Hematopoietic multipotent progenitor cell treated with erythropoietin and hydrocortisone succinate and interleukin-3 and kit ligand, for 4 days (in vitro differentiated cells): ENCODE results near the gene ZFAND3.
A peak's percentile ranks its signal among the peaks of the same experiment; 100 is the strongest.
"Not testable (repeated sequence)": the region's sequence is repeated elsewhere in the genome, so short reads cannot be mapped to it uniquely, and the experiment has no call there.

ENCODE experiments used
- DNase-seq: peaks from one replicate; pipeline ENCODE4 v3.0.0-alpha.2; 2015

Gene ZFAND3

DNA sequence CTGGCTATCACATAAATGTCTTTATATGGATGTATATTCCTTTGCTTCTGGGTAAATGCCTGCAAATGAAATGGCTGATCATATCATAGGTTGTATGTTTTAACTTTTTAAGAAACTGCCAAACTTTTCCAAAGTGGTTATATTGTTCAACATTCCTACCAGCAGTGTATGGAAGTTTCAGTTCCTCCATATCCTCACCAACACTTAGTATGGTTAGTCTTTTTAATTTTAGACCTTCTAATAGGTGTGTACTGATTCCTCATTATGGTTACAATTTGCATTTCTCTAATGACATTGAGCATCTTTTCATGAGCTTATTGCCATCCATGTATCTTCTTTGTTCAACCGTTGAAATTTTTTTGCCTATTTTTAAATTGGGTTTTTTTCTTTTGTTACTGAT, 155.4 kb downstream of the ZFAND3 start:
- DNase-seq = no peak

- no peak for DNase-seq
These were observed 158.2 kb downstream of the ZFAND3 start for GRCh38 chr6:37977715-37978114.

GRCh38 chr6:37979392-37980221, 160.1 kb downstream of the ZFAND3 start:
- no peak for DNase-seq

DNA sequence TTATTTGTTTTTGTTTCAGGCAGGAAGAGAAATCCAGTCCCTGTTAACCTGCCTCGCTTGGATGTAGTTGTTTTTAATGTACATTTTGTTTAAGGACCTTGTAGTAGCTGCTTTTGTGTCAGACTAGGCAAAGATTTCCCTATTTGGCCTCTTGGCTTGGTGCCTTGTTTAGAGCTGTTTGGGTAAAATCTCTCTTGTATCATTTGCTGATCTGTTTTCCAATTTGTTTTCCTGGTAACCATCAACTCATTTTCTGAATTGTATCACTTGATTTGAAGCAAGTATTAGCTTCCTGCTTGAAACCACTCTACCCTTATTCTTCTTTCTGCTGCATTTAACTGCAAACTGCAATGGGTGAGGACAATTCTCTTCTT, 160.7 kb downstream of the ZFAND3 start:
- no peak for DNase-seq

DNA sequence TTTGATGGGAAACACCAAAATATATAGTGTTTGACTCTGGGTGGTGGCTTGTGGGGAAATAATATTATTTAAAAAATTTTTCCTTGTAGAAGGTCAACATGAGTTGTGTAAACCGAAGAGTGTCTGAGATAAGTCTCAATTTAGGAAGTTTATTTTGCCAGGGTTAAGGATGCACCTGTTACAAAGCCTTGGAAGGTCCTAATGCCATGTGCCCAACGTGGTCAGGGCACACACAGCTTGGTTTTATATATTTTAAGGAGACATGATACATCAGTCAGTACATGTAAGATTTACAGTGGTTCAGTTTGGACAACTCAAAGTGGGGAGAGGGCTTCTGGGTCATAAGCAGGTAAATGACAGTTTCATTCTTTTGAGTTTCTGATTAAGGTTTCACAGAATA, 162.1 kb downstream of the ZFAND3 start:
- DNase-seq = no peak

DNA sequence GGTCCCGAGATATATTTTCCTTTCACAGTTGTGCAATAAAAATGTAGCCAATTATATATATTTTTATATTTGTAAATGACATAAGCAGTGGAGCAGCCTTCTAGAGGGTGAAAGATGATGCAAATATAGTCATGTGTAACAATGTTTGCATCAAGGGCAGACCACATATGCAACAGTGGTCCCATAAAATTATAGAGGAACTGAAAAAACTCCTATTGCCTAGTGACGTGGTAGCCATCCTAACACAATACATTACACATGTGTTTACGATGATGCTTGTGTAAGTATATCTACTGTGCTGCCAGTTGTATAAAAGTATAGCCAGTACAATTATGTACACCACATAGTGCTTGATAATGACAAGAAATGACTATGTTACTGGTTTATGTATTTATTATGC, 162.8 kb downstream of the ZFAND3 start:
- DNase-seq = no peak

- DNase-seq = no peak
These were observed 164.4 kb downstream of the ZFAND3 start for GRCh38 chr6:37983720-37984501.

- DNase-seq = no peak
These were observed 165.1 kb downstream of the ZFAND3 start for GRCh38 chr6:37984578-37984977.

DNA sequence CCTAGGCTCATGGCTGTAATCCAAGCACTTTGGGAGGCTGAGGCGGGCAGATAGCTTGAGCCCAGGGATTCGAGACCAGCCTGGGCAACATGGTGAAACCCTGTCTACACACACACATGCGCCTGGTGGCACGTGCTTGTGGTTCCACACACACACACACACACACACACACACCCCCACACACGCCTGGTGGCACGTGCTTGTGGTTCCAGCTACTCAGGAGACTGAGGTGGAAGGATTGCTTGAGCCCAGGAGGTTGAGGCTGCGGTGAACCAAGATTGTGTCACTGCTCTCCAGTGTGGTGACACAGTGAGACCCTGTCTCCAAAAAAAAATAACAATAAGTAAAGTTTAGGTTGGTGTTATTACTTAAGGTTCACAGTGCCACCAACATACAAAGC, 165.8 kb downstream of the ZFAND3 start:
- DNase-seq = peak; percentile 28

- no peak for DNase-seq
These were observed 167.5 kb downstream of the ZFAND3 start for GRCh38 chr6:37987018-37987417.

- no peak for DNase-seq
These were observed 168.0 kb downstream of the ZFAND3 start for GRCh38 chr6:37987559-37987958.

GRCh38 chr6:37988127-37988526, 168.6 kb downstream of the ZFAND3 start:
- no peak for DNase-seq

DNA sequence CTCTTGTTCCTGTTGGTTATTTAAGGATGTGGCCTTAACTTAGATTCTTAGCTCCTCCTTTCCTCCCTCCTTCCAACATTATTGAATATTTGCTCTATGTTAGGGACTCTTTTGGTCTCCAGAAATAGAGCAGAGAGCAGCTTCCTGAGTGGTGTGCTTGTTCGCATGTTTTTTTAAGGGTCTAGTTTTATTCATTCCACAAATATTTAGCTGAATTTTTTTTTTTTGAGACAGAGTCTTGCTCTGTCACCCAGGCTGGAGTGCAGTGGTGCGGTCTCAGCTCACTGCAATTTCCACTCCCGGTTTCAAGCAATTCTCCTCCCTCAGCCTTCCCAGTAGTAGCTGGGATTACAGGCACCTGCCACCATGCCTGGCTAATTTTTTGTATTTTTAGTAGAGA, 169.2 kb downstream of the ZFAND3 start:
- DNase-seq = no peak

- no peak for DNase-seq
These were observed 171.4 kb downstream of the ZFAND3 start for GRCh38 chr6:37990762-37991525.

DNA sequence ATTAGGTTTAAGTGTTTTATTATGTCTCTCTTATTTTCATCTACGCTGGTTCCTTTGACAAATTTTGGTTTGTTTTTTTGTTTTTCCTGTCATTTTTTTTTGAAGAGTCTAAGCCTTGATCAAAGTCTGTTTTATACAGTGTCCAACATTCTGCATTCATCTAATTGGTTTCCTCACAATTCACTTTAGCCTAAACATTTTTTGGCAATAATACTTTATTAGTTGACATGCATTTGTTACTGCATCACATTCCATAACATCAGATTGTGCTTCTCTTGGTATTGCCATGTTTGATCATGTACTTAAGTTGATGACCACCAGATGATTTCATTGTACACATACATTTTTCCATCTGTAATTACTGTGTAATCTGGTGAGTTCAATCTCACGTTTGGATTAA, 173.2 kb downstream of the ZFAND3 start:
- no peak for DNase-seq

- not testable (repeated sequence) for DNase-seq
These were observed 173.7 kb downstream of the ZFAND3 start for GRCh38 chr6:37993194-37993593.

DNA sequence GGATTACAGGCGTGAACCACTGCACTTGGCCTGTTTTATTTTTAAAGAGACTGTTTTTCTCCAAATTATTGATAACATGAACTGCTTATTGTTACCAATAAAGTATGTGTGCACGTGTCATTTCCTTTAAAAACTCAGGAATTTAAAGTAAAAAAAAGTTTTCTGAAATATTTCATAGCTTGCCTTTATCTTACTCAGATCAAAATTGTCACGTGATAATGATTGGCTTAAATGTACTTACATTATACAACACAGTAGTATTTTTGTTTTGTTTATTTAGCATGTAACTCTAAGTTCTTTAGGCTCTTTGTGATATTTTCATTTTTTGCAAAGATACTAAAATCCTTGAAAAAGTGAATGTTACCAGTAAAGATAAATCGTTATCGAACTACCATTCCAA, 174.1 kb downstream of the ZFAND3 start:
- no peak for DNase-seq

DNA sequence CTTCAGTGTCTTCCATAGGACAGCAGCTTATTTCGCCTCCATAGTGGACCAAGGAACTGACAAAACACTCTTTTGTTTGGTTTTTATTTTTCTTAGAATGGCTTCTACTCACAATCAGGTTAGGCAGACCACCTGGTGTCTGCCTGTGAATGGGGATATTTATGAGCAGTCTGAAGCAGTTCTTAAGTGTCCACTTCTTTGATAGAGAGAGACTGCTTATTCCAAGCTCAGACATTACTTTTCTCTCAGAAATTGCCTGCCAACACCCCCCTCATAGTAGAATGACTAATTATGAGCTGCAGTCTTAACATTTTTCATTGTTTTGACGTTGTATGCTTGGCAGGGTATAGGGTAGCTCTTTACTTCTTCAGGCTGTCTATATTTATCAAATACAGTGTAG, 174.7 kb downstream of the ZFAND3 start:
- DNase-seq = no peak

DNA sequence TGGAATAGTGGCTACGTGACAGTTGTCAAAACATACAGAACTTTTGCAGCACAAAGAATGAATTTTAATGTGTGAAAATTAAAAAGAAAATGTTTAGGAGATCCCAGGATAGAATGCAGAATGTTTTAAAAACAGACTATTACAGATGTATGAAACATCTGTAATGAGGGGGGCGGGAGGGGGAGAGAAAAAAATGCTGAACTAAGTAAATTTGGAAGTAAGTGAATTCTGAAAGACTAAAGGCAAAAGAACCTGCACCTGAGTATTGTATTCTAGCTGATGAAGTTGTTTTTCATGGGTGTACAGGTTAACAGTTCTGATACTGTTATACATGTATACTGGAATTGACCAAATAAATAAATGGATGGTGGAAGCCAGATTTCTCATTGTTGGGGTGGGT, 178.8 kb downstream of the ZFAND3 start:
- DNase-seq = no peak

DNA sequence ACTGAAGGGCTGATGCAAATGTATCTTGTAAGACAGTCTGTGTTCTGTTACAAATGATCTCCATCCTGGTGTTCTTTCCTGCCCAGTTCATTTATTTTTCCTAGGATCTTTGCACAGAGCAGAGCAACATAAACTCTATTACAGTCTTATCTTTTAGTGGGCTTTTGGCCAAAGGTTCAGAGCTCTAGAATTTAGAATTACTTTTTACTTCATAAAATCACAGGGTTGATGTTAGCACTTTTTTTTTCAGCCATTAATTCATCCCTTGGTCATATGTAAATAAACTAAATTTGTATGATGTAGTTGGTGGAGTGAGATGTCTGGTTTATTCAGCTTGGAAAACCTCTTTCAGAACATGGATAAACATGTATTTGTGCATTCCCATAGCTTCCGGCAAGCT, 181.9 kb downstream of the ZFAND3 start:
- no peak for DNase-seq

DNA sequence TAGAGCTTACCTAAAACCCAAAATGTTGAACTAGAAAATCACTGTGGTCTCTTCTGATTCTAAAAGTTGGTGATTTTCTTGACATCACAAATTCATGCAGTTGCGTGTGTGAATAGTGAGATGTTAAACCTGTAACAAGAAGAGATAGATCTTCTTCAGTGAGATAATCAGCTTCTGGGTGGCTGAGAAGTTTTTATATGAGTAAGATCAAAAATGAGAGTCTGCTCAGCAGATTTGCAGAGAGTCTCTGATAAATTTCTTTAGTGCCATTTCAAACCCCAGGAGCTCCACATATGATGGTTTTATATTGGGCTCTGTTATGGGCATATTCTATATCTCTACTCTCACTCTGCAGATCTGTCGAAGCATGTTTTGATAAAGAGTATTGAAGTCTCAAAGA, 185.4 kb downstream of the ZFAND3 start:
- DNase-seq = no peak

- DNase-seq = no peak
These were observed 192.4 kb downstream of the ZFAND3 start for GRCh38 chr6:38011937-38012336.

DNA sequence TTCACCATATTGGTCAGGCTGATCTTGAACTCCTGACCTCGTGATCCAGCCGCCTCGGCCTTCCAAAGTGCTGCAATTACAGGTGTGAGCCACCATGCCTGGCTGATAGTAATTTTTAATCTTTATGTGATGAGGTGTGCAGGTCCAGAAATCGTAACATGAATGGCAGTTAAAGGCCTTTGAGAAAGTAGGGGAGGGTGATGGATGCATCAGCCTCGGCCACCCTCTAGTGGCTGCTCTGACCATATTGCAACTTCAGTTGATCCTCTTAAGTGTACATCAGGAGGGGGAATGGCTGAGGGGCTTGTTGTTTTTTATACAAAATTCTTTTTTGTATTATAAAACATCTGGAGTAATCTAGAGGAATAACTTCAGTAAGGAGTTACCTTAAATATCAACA, 193.0 kb downstream of the ZFAND3 start:
- peak; percentile 79 for DNase-seq

DNA sequence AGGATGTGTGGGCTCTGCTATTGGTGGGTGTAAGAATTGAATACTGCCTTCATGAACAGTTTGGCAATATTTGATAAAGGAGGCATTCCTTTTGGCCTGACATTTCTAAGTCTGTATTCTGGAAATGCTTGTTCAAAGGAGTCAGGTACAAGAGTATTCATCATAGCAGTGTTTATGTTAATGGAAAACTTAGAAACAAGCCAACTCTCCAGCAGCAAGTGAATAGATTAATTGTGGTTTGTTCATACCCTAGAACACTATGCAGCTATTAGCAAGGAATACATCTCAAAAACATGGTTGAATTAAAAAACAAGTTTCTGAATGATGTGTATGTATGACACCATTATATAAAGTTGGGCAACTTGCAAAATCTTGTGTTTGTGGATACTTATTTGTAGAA, 195.8 kb downstream of the ZFAND3 start:
- DNase-seq = no peak
